ENCODE measurements around the gene SMIM30.

The SMIM30 gene

GRCh38 chr7:113100121-113100603 lies 18.2 kb downstream of the SMIM30 start:
- DNase-seq (ENCODE audit: low read depth): no peak

- DNase-seq (ENCODE audit: low read depth): no peak
Observed at GRCh38 chr7:113099284-113099919, 19.0 kb downstream of the SMIM30 start.

- no peak for DNase-seq (ENCODE audit: low read depth)
Observed at GRCh38 chr7:113094517-113095249, 23.7 kb downstream of the SMIM30 start.

- DNase-seq (ENCODE audit: low read depth): no peak
Observed at GRCh38 chr7:113093561-113093960, 24.8 kb downstream of the SMIM30 start.

- DNase-seq (ENCODE audit: low read depth): no peak
Observed at GRCh38 chr7:113092762-113093161, 25.6 kb downstream of the SMIM30 start.

GRCh38 chr7:113087071-113087998 lies 31.0 kb downstream of the SMIM30 start:
- DNase-seq (ENCODE audit: low read depth): no peak

GRCh38 chr7:113086431-113086888 lies 31.9 kb downstream of the SMIM30 start, which contains the start of gene GPR85:
TSS of gene GPR85 (minus strand) at chr7:113086827. CDS start at chr7:113084721, 2,106 bp downstream.
- peak; percentile 0 for DNase-seq (ENCODE audit: low read depth)

- no peak for DNase-seq (ENCODE audit: low read depth)
Observed at GRCh38 chr7:113085781-113086390, 32.5 kb downstream of the SMIM30 start.

GRCh38 chr7:113084496-113085172 lies 33.7 kb downstream of the SMIM30 start:
- DNase-seq (ENCODE audit: low read depth): no peak

- DNase-seq (ENCODE audit: low read depth): no peak
Observed at GRCh38 chr7:113083816-113084495, 34.4 kb downstream of the SMIM30 start.

GRCh38 chr7:113083132-113083815 lies 35.1 kb downstream of the SMIM30 start:
- DNase-seq (ENCODE audit: low read depth): no peak

GRCh38 chr7:113078331-113078730 lies 40.0 kb downstream of the SMIM30 start:
- DNase-seq (ENCODE audit: low read depth): no peak

GRCh38 chr7:113076703-113077102 lies 41.7 kb downstream of the SMIM30 start:
- no peak for DNase-seq (ENCODE audit: low read depth)

- DNase-seq (ENCODE audit: low read depth): no peak
Observed at GRCh38 chr7:113071465-113071864, 46.9 kb downstream of the SMIM30 start.
